ENCODE results near the gene HMMR. TPM values are rescaled to one million over a fixed set of nuclear protein-coding genes. Genes with fewer than 3 reads are reported as not detected.

The HMMR gene
- total RNA-seq, 1 donor from 2014 or later, result 0.91 TPM

DNA sequence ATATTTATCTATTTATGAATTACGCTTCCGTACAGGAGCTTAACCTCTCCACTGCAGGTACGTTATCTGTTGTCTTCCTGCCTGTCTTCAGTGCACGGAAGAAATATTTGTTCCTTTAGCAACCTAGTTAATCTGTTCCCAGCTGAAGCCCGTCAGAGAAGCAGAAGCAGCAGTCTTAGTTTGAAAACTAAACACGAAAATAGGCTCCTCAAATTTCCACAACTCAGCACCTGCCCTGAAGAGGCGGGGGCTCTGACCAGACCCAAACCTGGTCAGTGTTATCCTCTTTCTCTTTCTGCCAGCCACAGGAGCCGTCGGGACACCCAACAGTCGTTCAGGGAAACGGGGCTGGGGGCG lies 992 bp upstream of the HMMR start:
- no peak for DNase-seq
- Histone ChIP-seq H3K36me3 (peaks cover 17% of the 10 kb centered on the region), H3K4me1 (peaks cover 40% of the 10 kb centered on the region), H3K9me3 (replicated peaks) (no peaks in the 10 kb centered on the region), H3K27me3 (ENCODE audit: low read depth) (no peaks in the 10 kb centered on the region), H3K27ac (replicated peaks) (peak overlapping the region; percentile 98), H3K4me3 (peak overlapping the region; percentile 89)
- intact Hi-C loops (cut with micrococcal nuclease), result no loop called here
- TF ChIP-seq, protein P1, sequence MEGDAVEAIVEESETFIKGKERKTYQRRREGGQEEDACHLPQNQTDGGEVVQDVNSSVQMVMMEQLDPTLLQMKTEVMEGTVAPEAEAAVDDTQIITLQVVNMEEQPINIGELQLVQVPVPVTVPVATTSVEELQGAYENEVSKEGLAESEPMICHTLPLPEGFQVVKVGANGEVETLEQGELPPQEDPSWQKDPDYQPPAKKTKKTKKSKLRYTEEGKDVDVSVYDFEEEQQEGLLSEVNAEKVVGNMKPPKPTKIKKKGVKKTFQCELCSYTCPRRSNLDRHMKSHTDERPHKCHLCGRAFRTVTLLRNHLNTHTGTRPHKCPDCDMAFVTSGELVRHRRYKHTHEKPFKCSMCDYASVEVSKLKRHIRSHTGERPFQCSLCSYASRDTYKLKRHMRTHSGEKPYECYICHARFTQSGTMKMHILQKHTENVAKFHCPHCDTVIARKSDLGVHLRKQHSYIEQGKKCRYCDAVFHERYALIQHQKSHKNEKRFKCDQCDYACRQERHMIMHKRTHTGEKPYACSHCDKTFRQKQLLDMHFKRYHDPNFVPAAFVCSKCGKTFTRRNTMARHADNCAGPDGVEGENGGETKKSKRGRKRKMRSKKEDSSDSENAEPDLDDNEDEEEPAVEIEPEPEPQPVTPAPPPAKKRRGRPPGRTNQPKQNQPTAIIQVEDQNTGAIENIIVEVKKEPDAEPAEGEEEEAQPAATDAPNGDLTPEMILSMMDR (IDR thresholded peaks at IDR 0.05; ENCODE audit: borderline replicate concordance), result no peak

DNA sequence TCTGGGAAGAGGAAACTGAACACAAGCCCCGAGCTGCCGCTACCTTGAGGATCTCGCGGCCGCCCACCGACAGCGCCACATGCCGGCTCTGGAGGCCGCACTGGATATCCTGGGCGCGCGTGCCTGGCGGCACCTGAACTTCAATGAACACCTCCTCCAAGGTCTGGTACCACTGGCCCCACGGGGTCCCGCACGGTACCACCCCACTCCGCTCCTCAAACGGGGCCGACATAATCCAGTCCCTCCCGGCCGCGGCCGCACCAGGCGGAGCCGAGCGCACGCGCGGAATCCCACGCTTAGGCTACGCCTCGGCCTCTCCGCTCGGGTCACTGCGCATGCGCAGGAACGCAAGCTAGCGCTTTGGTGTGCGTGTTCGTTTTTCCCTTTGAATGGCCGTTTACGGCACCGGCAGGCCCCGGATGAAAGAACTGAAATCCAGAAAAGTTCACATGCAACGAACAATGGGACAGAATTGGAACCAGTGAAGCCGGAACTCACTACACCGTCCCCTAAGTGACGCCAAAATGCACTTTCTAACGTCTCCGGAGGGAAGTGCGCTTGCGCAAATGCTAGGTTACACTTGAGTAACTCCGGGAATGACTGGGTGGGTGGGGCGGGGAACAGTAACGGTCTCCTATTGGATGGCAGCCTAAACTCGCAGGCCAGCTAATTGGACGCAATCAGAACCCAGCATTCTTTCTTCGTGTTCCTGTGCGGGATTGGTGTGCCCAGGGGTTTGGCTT lies 442 bp upstream of the HMMR start, which contains the start of gene NUDCD2:
NUDCD2 (minus strand) TSS at position 284 of the 743 bp plus-strand sequence; CDS start at position 232, 52 bp downstream.
- no peaks in the 10 kb centered on the region for H3K9me3 ChIP-seq (replicated peaks)
- TF ChIP-seq, protein P1 (IDR thresholded peaks at IDR 0.05; ENCODE audit: borderline replicate concordance), result peak; percentile 40
- H3K27ac ChIP-seq (replicated peaks), result peak within 1 kb of the TSS; percentile 98
- intact Hi-C loops (cut with micrococcal nuclease), result no loop called here
- peaks cover 13% of the 10 kb centered on the region for H3K36me3 ChIP-seq
- peak; percentile 93 for DNase-seq
- peaks cover 40% of the 10 kb centered on the region for H3K4me1 ChIP-seq
- H3K27me3 ChIP-seq (ENCODE audit: low read depth), result no peaks in the 10 kb centered on the region
- peak within 1 kb of the TSS; percentile 89 for H3K4me3 ChIP-seq

DNA sequence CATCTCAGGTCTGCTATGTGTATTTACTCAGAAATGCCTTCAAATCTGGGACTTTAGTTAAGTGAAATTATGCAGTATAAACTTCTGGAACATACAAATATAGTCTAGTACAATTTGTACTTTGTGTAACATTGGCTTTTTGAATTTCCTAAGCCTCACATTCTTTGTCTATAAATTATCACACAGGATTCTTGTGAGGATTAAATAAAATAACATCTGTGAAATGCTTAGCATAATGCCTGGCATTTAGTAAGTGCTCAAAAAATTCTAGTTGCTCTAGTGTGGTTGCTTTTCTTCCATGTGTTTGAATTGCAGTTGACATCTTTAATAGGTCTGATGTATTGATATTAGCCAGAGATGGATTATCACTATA lies 2.6 kb downstream of the HMMR start:
- Histone ChIP-seq H3K9me3 (replicated peaks) (no peaks in the 10 kb centered on the region), H3K36me3 (no peaks in the 10 kb centered on the region), H3K27me3 (ENCODE audit: low read depth) (no peaks in the 10 kb centered on the region), H3K27ac (replicated peaks) (no peak overlapping the region), H3K4me3 (no peak overlapping the region), H3K4me1 (peaks cover 35% of the 10 kb centered on the region)
- TF ChIP-seq, protein P1 (IDR thresholded peaks at IDR 0.05; ENCODE audit: borderline replicate concordance), result no peak
- intact Hi-C loops (cut with micrococcal nuclease), result no loop called here
- no peak for DNase-seq

DNA sequence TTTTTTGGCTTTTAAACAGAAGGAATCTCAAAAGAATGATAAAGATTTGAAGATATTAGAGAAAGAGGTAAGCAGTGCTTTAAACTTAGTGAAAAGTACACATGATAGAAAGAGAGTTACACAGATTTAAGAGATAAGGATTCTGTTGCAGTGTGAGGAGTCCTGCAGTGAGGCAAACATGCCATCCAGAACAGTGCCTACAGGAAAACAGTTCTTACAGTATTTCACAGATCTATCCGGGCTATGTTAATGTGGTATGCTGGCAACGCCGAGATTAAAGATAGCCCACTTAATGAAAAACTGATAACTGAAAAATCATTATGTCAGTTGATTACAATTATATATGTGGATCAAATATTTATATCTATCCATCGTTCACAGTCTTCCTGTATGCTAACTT lies 7.2 kb downstream of the HMMR start:
- H3K36me3 ChIP-seq, result no peaks in the 10 kb centered on the region
- no peak overlapping the region for H3K4me3 ChIP-seq
- no peaks in the 10 kb centered on the region for H3K27me3 ChIP-seq (ENCODE audit: low read depth)
- H3K9me3 ChIP-seq (replicated peaks), result no peaks in the 10 kb centered on the region
- no peaks in the 10 kb centered on the region for H3K4me1 ChIP-seq
- no peak overlapping the region for H3K27ac ChIP-seq (replicated peaks)
- intact Hi-C loops (cut with micrococcal nuclease), result no loop called here
- no peak for DNase-seq
- TF ChIP-seq, protein P1 (IDR thresholded peaks at IDR 0.05; ENCODE audit: borderline replicate concordance), result no peak

DNA sequence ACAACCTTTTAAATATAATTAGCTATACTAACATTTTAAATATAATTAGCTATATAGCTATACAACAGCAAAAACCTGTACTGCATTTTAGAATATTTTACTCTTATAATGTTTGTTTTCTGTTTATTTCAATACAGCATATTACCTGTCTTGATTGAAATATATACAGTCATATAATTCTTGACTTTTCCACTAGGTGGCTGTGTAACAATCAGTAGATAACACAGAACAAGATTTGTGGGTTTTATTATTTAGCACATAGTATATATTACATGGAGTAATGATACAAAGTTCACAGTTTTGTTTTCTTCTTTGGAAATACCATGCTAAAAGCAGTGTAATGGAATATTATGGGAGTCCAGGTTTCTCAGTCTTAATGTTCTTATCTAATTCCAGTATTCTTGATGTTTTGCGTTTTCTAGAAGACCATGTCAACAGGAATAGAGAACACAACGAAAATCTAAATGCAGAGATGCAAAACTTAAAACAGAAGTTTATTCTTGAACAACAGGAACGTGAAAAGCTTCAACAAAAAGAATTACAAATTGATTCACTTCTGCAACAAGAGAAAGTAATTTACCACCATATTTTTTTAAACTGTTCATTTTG lies 13.3 kb downstream of the HMMR start:
- intact Hi-C loops (cut with micrococcal nuclease), result no loop called here
- no peaks in the 10 kb centered on the region for H3K4me1 ChIP-seq
- H3K27ac ChIP-seq (replicated peaks), result no peak overlapping the region
- H3K36me3 ChIP-seq, result no peaks in the 10 kb centered on the region
- no peak overlapping the region for H3K4me3 ChIP-seq
- no peak for DNase-seq
- TF ChIP-seq, protein P1 (IDR thresholded peaks at IDR 0.05; ENCODE audit: borderline replicate concordance), result peak; percentile 39
- H3K9me3 ChIP-seq (replicated peaks), result no peaks in the 10 kb centered on the region
- H3K27me3 ChIP-seq (ENCODE audit: low read depth), result no peaks in the 10 kb centered on the region
